HG02759 (cell line): ENCODE data around the gene PRKG1.
A peak's percentile ranks its signal among the peaks of the same experiment; 100 is the strongest.

Experiments
- ATAC-seq: cut with Tn5 transposase; IDR thresholded peaks from one replicate; pipeline ENCODE4 v1.9.1; 2021; ENCODE audit warnings: mild to moderate bottlenecking, moderate library complexity; ENCODE audit not compliant: unreplicated experiment

The PRKG1 gene

GRCh38 chr10:52313933-52314821 is 1239.9 kb downstream of the PRKG1 start, which contains the start of gene DKK1:
Gene DKK1, plus strand, starts transcription at chr10:52314281. Its CDS starts 154 bp downstream, at chr10:52314435.
- ATAC-seq: peak; percentile 77

DNA sequence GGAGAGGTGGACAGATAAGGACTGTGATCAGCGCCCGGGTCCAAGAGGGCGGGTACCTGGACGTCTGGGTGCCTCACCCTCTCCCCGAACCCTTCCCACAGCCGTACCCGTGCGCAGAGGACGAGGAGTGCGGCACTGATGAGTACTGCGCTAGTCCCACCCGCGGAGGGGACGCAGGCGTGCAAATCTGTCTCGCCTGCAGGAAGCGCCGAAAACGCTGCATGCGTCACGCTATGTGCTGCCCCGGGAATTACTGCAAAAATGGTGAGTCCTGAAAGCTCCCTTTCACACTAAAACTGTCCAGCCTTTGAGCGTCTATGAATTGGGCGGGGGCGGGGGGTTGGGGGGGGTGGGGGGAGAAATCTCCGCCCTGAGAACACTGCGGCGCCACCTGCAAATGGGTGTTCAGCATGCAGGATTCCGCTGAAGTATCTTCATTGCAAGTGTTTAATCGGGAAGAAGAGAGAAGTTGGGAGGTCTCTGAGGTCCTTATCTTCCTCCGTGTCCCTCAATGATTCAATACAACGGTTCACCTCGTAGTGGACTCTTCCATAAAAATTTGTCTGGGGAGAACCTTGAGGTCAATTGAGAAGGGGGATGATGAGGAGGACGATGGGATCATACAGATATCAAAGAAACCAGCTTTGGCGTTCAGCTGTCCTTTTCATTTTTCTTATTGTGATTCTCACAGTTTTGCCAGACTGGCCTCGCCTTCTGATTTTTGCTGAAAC is 1240.7 kb downstream of the PRKG1 start:
- ATAC-seq: peak; percentile 13

DNA sequence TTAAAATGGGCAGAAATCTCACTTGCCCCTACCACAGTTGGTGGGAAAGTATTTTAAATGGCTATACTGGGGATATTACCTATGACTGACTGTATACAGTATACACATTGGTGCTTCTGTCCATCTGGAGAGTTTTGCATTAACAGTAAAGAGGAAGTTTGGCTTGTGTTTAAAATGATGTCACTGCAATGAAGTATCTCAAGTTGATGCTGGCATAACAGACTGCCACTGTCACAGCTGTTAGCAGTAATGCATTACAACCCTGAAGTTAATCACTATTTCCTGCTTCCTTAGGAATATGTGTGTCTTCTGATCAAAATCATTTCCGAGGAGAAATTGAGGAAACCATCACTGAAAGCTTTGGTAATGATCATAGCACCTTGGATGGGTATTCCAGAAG is 1241.7 kb downstream of the PRKG1 start:
- ATAC-seq: no peak

DNA sequence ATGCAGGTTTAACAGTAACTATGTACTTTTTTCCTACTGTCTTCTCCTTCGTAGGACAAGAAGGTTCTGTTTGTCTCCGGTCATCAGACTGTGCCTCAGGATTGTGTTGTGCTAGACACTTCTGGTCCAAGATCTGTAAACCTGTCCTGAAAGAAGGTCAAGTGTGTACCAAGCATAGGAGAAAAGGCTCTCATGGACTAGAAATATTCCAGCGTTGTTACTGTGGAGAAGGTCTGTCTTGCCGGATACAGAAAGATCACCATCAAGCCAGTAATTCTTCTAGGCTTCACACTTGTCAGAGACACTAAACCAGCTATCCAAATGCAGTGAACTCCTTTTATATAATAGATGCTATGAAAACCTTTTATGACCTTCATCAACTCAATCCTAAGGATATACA is 1242.2 kb downstream of the PRKG1 start:
- no peak for ATAC-seq

GRCh38 chr10:52318136-52318701 is 1243.9 kb downstream of the PRKG1 start:
- ATAC-seq: no peak

- no peak for ATAC-seq
Observed at GRCh38 chr10:52318822-52319464, 1244.7 kb downstream of the PRKG1 start.

DNA sequence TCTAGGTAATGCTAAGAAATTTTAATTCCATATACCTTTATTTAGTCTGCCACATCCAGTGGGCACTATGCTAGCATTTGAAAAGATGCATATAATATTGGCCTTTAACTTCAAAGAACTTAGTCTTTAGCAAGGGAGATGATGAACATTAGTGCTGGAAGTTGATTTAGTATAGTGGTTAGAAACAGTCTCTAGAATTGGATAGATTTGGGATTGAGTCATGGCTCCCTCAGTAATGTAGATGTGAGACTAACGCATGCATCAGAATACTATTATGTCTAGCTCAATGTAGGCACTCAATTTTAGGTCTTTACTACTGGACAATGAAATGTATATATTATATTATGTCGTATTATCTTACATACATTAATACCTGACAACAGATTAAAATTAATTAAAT is 1245.6 kb downstream of the PRKG1 start:
- ATAC-seq: no peak

DNA sequence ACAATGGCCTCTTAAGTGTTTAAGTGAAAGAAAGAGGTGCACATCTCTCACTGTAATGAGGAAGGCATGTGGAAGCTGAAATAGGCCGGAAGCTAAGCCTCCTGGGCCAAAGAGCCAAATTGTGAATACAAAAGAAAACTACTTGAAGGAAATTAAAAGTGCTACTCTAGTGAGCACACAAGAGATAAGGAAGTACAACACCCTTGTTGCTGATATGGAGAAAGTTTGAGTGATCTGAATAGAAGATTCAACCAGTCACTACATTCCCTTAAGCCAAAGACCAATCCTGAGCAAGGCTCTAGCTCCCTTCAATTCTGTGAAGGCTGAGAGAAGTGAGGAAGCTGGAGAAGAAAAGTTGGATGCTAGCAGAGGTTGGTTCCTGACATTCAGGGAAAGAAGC is 1248.0 kb downstream of the PRKG1 start:
- no peak for ATAC-seq

DNA sequence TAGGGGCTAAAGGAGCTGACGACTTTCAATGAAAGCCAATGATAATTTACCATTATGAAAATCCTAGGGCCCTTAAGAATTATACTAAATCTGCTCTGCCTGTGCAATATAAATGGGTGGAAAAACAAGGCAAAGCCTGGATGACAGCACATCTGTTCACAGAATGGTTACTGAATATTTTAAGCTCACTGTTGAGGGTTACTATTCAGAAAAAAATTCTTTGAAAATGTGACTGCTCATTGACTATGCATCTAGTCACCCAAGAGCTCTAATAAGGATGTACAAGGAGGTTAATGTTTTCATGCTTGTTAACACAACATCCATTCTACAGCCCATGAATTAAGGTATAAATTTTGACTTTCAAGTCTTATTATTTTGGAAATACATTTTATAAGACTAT is 1248.6 kb downstream of the PRKG1 start:
- no peak for ATAC-seq

GRCh38 chr10:52326382-52326781 is 1252.1 kb downstream of the PRKG1 start:
- no peak for ATAC-seq

DNA sequence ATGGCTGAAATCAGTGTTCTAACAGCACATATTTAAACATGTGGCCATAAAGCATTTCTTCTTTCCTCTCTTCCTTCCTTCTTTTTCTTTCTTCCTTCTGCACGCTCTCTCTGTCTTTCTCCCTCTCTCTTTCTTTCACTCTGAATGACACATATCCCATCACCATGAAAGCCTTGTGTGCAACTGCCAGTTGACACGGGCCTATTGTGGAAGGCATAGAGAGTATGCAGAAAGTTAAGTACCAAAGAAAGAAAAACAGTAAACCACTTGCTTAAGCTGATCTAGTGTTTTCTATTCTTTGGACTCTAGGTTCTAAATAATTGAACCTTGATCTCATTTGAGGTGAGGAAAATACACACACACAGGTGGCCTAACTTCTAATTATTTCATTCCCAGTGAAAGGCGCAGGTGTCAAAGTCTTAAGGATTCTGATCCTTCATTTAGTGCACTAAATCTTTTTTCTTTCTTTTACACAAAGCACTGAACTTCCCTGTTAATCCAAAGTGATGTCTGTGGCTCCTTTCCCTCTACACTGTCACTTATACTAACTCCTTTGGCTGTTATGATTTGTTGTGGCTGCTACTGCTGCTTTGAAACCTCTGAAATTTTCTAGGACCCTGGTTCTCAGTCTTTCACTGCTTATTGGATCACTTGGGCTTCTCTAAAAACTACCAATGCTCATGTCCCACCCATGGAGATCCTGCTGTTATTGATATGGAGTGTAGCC is 1257.5 kb downstream of the PRKG1 start:
- no peak for ATAC-seq

- no peak for ATAC-seq
Observed at GRCh38 chr10:52332815-52333214, 1258.5 kb downstream of the PRKG1 start.

GRCh38 chr10:52334595-52334994 is 1260.3 kb downstream of the PRKG1 start:
- no peak for ATAC-seq

- ATAC-seq: no peak
Observed at GRCh38 chr10:52335665-52336064, 1261.4 kb downstream of the PRKG1 start.

- ATAC-seq: no peak
Observed at GRCh38 chr10:52337225-52337624, 1262.9 kb downstream of the PRKG1 start.

DNA sequence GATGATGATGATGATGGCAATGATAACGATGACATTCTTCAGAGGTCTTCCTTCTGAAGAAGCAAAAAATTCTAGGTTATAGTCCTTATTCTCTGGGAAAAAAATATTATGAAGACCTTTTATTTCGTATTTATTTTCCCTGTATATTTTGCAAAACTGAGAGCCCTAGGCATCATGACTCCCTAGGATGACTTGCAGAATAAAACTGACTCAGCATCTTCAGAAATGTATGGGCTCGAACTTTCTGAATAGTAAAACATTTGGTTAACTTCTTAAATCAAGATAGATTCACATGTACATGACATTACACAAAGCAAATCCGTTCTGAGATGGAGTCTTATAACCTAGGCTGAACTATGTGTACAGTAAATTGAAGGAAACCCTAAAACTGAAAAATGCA is 1269.2 kb downstream of the PRKG1 start:
- no peak for ATAC-seq

- no peak for ATAC-seq
Observed at GRCh38 chr10:52346394-52347326, 1272.4 kb downstream of the PRKG1 start.

DNA sequence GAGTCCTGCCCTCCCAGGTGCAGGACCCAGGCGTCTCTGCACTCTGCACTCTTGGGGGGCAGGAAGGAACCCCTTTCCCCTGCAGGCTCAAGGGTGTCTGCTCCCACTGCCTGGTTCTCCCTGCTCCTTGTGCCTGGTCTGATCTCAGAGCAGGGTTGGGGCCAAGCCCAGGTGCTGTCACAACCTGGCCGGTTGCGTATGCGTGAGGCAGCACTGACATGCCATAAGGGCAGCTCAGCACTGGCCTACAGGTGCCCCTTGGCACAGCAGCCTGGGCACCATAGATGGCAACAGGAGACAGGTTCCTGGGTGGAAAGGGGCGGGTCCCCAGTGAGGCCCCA is 1273.0 kb downstream of the PRKG1 start:
- no peak for ATAC-seq
